ENCODE measurements around the gene SH3TC1.

The SH3TC1 gene

GRCh38 chr4:8216443-8217245 is 17.6 kb downstream of the SH3TC1 start:
- H3K9me3 ChIP-seq (ENCODE audit: insufficient read depth, low read length) = no peaks in the 10 kb centered on the region
- peaks cover 3% of the 10 kb centered on the region for H3K27me3 ChIP-seq (ENCODE audit: insufficient read depth, insufficient read length)
- H3K36me3 ChIP-seq (ENCODE audit: insufficient read depth, insufficient read length, low read length) = no peaks in the 10 kb centered on the region
- no peak for DNase-seq (ENCODE audit: low read depth, low spot score)
- H3K4me1 ChIP-seq (ENCODE audit: insufficient read depth, insufficient read length) = peaks cover 20% of the 10 kb centered on the region
- no peak overlapping the region for H3K4me3 ChIP-seq (ENCODE audit: insufficient read length, low read depth)
- TF ChIP-seq ZNF274 (IDR thresholded peaks at IDR 0.05; ENCODE audit: low read depth, low read length) (no peak), SUZ12 (IDR thresholded peaks at IDR 0.05; ENCODE audit: extremely low read depth, insufficient read depth, insufficient read length) (no peak), YY1 (IDR thresholded peaks at IDR 0.05; ENCODE audit: insufficient read depth, insufficient read length) (no peak)
- H3K9ac ChIP-seq (ENCODE audit: insufficient read length, low read depth) = no peak overlapping the region

DNA sequence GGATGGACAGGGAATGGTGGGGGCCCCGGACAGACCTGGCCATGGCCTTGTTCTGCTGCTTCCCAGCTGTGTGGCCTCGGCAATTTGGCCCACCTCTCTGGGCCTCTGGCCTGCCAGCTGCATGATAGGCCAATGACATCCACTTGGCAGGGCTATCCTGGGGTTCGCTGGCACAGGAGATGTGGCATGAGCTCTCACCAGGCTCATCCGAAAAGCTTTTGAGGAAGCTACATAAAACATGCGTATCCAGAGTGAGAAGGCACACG is 18.1 kb downstream of the SH3TC1 start:
- Histone ChIP-seq H3K4me3 (ENCODE audit: insufficient read length, low read depth) (no peak overlapping the region), H3K9me3 (ENCODE audit: insufficient read depth, low read length) (no peaks in the 10 kb centered on the region), H3K9ac (ENCODE audit: insufficient read length, low read depth) (no peak overlapping the region), H3K4me1 (ENCODE audit: insufficient read depth, insufficient read length) (peaks cover 17% of the 10 kb centered on the region), H3K27me3 (ENCODE audit: insufficient read depth, insufficient read length) (peaks cover 3% of the 10 kb centered on the region), H3K36me3 (ENCODE audit: insufficient read depth, insufficient read length, low read length) (no peaks in the 10 kb centered on the region)
- no peak for DNase-seq (ENCODE audit: low read depth, low spot score)
- no peak for TF ChIP-seq YY1 (IDR thresholded peaks at IDR 0.05; ENCODE audit: insufficient read depth, insufficient read length)
- TF ChIP-seq ZNF274 (IDR thresholded peaks at IDR 0.05; ENCODE audit: low read depth, low read length) = no peak
- no peak for TF ChIP-seq SUZ12 (IDR thresholded peaks at IDR 0.05; ENCODE audit: extremely low read depth, insufficient read depth, insufficient read length)

DNA sequence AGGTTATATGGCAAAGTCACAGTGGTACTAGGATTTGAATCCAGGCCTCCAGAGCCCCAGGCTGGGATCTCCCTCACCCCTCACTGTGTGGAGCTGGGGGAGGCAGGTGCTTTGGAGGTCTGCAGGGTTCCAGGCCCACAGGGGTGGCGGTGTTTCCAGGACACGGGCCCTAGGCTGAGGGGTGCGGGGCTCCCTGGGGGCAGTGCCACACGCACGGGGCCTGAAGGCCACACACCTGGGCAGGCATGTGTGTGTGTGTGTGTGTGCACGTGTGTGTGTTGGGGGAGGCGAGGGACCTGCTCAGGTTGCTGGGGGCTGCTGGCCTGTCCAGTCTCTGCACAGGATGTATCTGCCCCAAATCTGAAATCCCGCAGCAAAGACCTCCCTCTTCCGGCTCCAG is 18.8 kb downstream of the SH3TC1 start:
- H3K9ac ChIP-seq (ENCODE audit: insufficient read length, low read depth) = no peak overlapping the region
- peaks cover 3% of the 10 kb centered on the region for H3K27me3 ChIP-seq (ENCODE audit: insufficient read depth, insufficient read length)

GRCh38 chr4:8218371-8219031 is 19.4 kb downstream of the SH3TC1 start:
- peaks cover 17% of the 10 kb centered on the region for H3K4me1 ChIP-seq (ENCODE audit: insufficient read depth, insufficient read length)
- H3K9me3 ChIP-seq (ENCODE audit: insufficient read depth, low read length) = no peaks in the 10 kb centered on the region
- no peak overlapping the region for H3K9ac ChIP-seq (ENCODE audit: insufficient read length, low read depth)
- H3K4me3 ChIP-seq (ENCODE audit: insufficient read length, low read depth) = no peak overlapping the region
- peaks cover 3% of the 10 kb centered on the region for H3K27me3 ChIP-seq (ENCODE audit: insufficient read depth, insufficient read length)
- no peak for DNase-seq (ENCODE audit: low read depth, low spot score)
- H3K36me3 ChIP-seq (ENCODE audit: insufficient read depth, insufficient read length, low read length) = no peaks in the 10 kb centered on the region
- TF ChIP-seq YY1 (IDR thresholded peaks at IDR 0.05; ENCODE audit: insufficient read depth, insufficient read length) (no peak), ZNF274 (IDR thresholded peaks at IDR 0.05; ENCODE audit: low read depth, low read length) (no peak), SUZ12 (IDR thresholded peaks at IDR 0.05; ENCODE audit: extremely low read depth, insufficient read depth, insufficient read length) (no peak)

More for the DNA sequence above, 18.8 kb downstream of the SH3TC1 start:
- Histone ChIP-seq H3K4me3 (ENCODE audit: insufficient read length, low read depth) (no peak overlapping the region), H3K9me3 (ENCODE audit: insufficient read depth, low read length) (no peaks in the 10 kb centered on the region), H3K36me3 (ENCODE audit: insufficient read depth, insufficient read length, low read length) (no peaks in the 10 kb centered on the region), H3K4me1 (ENCODE audit: insufficient read depth, insufficient read length) (peaks cover 17% of the 10 kb centered on the region)
- DNase-seq (ENCODE audit: low read depth, low spot score) = no peak
- no peak for TF ChIP-seq ZNF274 (IDR thresholded peaks at IDR 0.05; ENCODE audit: low read depth, low read length)
- TF ChIP-seq YY1 (IDR thresholded peaks at IDR 0.05; ENCODE audit: insufficient read depth, insufficient read length) = no peak
- TF ChIP-seq SUZ12 (IDR thresholded peaks at IDR 0.05; ENCODE audit: extremely low read depth, insufficient read depth, insufficient read length) = no peak

GRCh38 chr4:8219236-8219635 is 20.1 kb downstream of the SH3TC1 start:
- no peaks in the 10 kb centered on the region for H3K36me3 ChIP-seq (ENCODE audit: insufficient read depth, insufficient read length, low read length)
- no peak for DNase-seq (ENCODE audit: low read depth, low spot score)
- H3K9ac ChIP-seq (ENCODE audit: insufficient read length, low read depth) = no peak overlapping the region
- no peak overlapping the region for H3K4me3 ChIP-seq (ENCODE audit: insufficient read length, low read depth)
- H3K27me3 ChIP-seq (ENCODE audit: insufficient read depth, insufficient read length) = peaks cover 3% of the 10 kb centered on the region
- TF ChIP-seq YY1 (IDR thresholded peaks at IDR 0.05; ENCODE audit: insufficient read depth, insufficient read length) (no peak), SUZ12 (IDR thresholded peaks at IDR 0.05; ENCODE audit: extremely low read depth, insufficient read depth, insufficient read length) (no peak)
- H3K4me1 ChIP-seq (ENCODE audit: insufficient read depth, insufficient read length) = peaks cover 13% of the 10 kb centered on the region
- H3K9me3 ChIP-seq (ENCODE audit: insufficient read depth, low read length) = no peaks in the 10 kb centered on the region

- Histone ChIP-seq H3K4me3 (ENCODE audit: insufficient read length, low read depth) (no peak overlapping the region), H3K9ac (ENCODE audit: insufficient read length, low read depth) (no peak overlapping the region), H3K9me3 (ENCODE audit: insufficient read depth, low read length) (no peaks in the 10 kb centered on the region), H3K4me1 (ENCODE audit: insufficient read depth, insufficient read length) (peaks cover 15% of the 10 kb centered on the region), H3K27me3 (ENCODE audit: insufficient read depth, insufficient read length) (no peaks in the 10 kb centered on the region), H3K36me3 (ENCODE audit: insufficient read depth, insufficient read length, low read length) (no peaks in the 10 kb centered on the region)
- DNase-seq (ENCODE audit: low read depth, low spot score) = no peak
- TF ChIP-seq ZNF274 (IDR thresholded peaks at IDR 0.05; ENCODE audit: low read depth, low read length) = no peak
- TF ChIP-seq YY1 (IDR thresholded peaks at IDR 0.05; ENCODE audit: insufficient read depth, insufficient read length) = no peak
- TF ChIP-seq SUZ12 (IDR thresholded peaks at IDR 0.05; ENCODE audit: extremely low read depth, insufficient read depth, insufficient read length) = no peak
Observed at GRCh38 chr4:8220661-8221450, 21.8 kb downstream of the SH3TC1 start.

- H3K9ac ChIP-seq (ENCODE audit: insufficient read length, low read depth) = no peak overlapping the region
- H3K4me1 ChIP-seq (ENCODE audit: insufficient read depth, insufficient read length) = peaks cover 11% of the 10 kb centered on the region
- DNase-seq (ENCODE audit: low read depth, low spot score) = no peak
- TF ChIP-seq SUZ12 (IDR thresholded peaks at IDR 0.05; ENCODE audit: extremely low read depth, insufficient read depth, insufficient read length) = no peak
- no peak for TF ChIP-seq ZNF274 (IDR thresholded peaks at IDR 0.05; ENCODE audit: low read depth, low read length)
- no peak for TF ChIP-seq YY1 (IDR thresholded peaks at IDR 0.05; ENCODE audit: insufficient read depth, insufficient read length)
- no peaks in the 10 kb centered on the region for H3K27me3 ChIP-seq (ENCODE audit: insufficient read depth, insufficient read length)
- no peaks in the 10 kb centered on the region for H3K36me3 ChIP-seq (ENCODE audit: insufficient read depth, insufficient read length, low read length)
- H3K4me3 ChIP-seq (ENCODE audit: insufficient read length, low read depth) = no peak overlapping the region
- no peaks in the 10 kb centered on the region for H3K9me3 ChIP-seq (ENCODE audit: insufficient read depth, low read length)
Observed at GRCh38 chr4:8221476-8221875, 22.4 kb downstream of the SH3TC1 start.

All from NT2/D1 (cell line).